ENCODE measurements around the gene IMP4. TPM values are rescaled to one million over a fixed set of nuclear protein-coding genes. Genes with fewer than 3 reads are reported as not detected.

The IMP4 gene
- polyA plus RNA-seq, 1 donor from 2014 or later = 78.0 TPM

DNA sequence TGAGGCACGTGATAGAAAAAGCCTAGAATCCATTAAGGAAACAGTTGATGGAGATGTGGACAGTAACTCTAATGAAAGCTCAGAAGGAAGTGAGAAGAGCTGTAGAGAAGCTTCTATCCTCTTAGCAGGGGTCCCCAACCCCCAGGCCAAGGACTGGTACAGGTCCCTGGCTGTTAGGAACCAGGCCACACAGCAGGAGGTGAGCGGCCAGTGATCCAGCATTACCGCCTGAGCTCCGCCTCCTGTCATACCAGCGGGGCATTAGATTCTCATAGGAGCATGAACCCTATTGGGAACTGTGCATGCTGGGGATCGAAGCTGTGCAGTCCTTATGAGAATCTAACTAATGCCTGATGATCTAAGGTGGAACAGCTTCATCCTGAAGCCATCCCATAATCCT lies 8.7 kb upstream of the IMP4 start:
- Histone ChIP-seq H3K36me3 (ENCODE audit: insufficient read depth, low read length) (peaks cover 5% of the 10 kb centered on the region), H4K20me1 (ENCODE audit: insufficient read depth) (no peaks in the 10 kb centered on the region), H3K9me3 (ENCODE audit: low read length) (no peaks in the 10 kb centered on the region), H3K27ac (ENCODE audit: low read length) (no peak overlapping the region), H3K4me2 (ENCODE audit: low read length) (no peak overlapping the region), H3F3A (ENCODE audit: insufficient read depth, low read length, poor library complexity, severe bottlenecking) (no peaks in the 10 kb centered on the region), H3K4me3 (ENCODE audit: low read length) (no peak overlapping the region), H3K9me2 (ENCODE audit: insufficient read depth, low read length) (no peaks in the 10 kb centered on the region), H2AFZ (ENCODE audit: low read depth, low read length) (no peak overlapping the region), H3K27me3 (ENCODE audit: insufficient read depth, low read depth, low read length) (no peaks in the 10 kb centered on the region), H3K9ac (ENCODE audit: low read length) (no peak overlapping the region), H3K79me2 (replicated peaks; ENCODE audit: insufficient read depth, low read length) (no peaks in the 10 kb centered on the region)
- no peak for TF ChIP-seq TAF1 (IDR thresholded peaks at IDR 0.05; ENCODE audit: low read depth)

DNA sequence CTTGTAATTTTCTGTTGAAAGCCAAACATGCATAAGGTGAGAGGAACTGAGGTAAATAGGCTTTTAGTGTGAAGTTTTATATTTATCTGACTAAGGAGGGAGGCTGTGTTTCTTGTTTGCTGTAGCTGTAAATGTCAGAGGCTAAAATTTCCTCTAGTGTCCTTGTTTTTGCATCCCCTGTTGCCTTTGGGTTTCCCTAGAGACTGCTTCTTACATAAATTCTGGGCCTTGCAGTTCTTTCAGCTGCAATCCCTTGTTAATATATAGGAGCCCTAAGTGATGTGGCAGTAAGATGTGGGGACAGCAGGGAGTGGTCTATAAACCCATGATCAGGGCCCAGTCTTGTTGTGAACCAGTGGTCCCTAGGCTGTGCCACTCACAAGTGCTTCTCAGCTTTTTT lies 7.5 kb upstream of the IMP4 start:
- H3K27ac ChIP-seq (ENCODE audit: low read length) = no peak overlapping the region
- H3K9me3 ChIP-seq (ENCODE audit: low read length) = no peaks in the 10 kb centered on the region
- no peak overlapping the region for H2AFZ ChIP-seq (ENCODE audit: low read depth, low read length)
- H3K36me3 ChIP-seq (ENCODE audit: insufficient read depth, low read length) = peaks cover 5% of the 10 kb centered on the region
- TF ChIP-seq, protein P1, sequence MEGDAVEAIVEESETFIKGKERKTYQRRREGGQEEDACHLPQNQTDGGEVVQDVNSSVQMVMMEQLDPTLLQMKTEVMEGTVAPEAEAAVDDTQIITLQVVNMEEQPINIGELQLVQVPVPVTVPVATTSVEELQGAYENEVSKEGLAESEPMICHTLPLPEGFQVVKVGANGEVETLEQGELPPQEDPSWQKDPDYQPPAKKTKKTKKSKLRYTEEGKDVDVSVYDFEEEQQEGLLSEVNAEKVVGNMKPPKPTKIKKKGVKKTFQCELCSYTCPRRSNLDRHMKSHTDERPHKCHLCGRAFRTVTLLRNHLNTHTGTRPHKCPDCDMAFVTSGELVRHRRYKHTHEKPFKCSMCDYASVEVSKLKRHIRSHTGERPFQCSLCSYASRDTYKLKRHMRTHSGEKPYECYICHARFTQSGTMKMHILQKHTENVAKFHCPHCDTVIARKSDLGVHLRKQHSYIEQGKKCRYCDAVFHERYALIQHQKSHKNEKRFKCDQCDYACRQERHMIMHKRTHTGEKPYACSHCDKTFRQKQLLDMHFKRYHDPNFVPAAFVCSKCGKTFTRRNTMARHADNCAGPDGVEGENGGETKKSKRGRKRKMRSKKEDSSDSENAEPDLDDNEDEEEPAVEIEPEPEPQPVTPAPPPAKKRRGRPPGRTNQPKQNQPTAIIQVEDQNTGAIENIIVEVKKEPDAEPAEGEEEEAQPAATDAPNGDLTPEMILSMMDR (IDR thresholded peaks at IDR 0.05; ENCODE audit: poor library complexity, severe bottlenecking) = no peak
- TF ChIP-seq POLR2AphosphoS5 (IDR thresholded peaks at IDR 0.05) (no peak), MXI1 (conservative IDR thresholded peaks at IDR 0.05; ENCODE audit: poor library complexity, severe bottlenecking) (no peak), RAD21 (conservative IDR thresholded peaks at IDR 0.05) (no peak), EP300 (conservative IDR thresholded peaks at IDR 0.05; ENCODE audit: poor library complexity, severe bottlenecking) (no peak), SMC3 (conservative IDR thresholded peaks at IDR 0.05; ENCODE audit: poor library complexity) (no peak), EZH2 (IDR thresholded peaks at IDR 0.05; ENCODE audit: borderline replicate concordance, insufficient read depth, low read length, poor library complexity, severe bottlenecking) (no peak), TAF1 (IDR thresholded peaks at IDR 0.05; ENCODE audit: low read depth) (no peak)
- TF ChIP-seq, protein P2, sequence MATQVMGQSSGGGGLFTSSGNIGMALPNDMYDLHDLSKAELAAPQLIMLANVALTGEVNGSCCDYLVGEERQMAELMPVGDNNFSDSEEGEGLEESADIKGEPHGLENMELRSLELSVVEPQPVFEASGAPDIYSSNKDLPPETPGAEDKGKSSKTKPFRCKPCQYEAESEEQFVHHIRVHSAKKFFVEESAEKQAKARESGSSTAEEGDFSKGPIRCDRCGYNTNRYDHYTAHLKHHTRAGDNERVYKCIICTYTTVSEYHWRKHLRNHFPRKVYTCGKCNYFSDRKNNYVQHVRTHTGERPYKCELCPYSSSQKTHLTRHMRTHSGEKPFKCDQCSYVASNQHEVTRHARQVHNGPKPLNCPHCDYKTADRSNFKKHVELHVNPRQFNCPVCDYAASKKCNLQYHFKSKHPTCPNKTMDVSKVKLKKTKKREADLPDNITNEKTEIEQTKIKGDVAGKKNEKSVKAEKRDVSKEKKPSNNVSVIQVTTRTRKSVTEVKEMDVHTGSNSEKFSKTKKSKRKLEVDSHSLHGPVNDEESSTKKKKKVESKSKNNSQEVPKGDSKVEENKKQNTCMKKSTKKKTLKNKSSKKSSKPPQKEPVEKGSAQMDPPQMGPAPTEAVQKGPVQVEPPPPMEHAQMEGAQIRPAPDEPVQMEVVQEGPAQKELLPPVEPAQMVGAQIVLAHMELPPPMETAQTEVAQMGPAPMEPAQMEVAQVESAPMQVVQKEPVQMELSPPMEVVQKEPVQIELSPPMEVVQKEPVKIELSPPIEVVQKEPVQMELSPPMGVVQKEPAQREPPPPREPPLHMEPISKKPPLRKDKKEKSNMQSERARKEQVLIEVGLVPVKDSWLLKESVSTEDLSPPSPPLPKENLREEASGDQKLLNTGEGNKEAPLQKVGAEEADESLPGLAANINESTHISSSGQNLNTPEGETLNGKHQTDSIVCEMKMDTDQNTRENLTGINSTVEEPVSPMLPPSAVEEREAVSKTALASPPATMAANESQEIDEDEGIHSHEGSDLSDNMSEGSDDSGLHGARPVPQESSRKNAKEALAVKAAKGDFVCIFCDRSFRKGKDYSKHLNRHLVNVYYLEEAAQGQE (IDR thresholded peaks at IDR 0.05; ENCODE audit: borderline replicate concordance) = no peak
- H3K4me3 ChIP-seq (ENCODE audit: low read length) = no peak overlapping the region
- H3K4me2 ChIP-seq (ENCODE audit: low read length) = no peak overlapping the region
- no peaks in the 10 kb centered on the region for H3F3A ChIP-seq (ENCODE audit: insufficient read depth, low read length, poor library complexity, severe bottlenecking)
- H4K20me1 ChIP-seq (ENCODE audit: insufficient read depth) = no peaks in the 10 kb centered on the region
- H3K9ac ChIP-seq (ENCODE audit: low read length) = no peak overlapping the region
- H3K79me2 ChIP-seq (replicated peaks; ENCODE audit: insufficient read depth, low read length) = no peaks in the 10 kb centered on the region
- H3K27me3 ChIP-seq (ENCODE audit: insufficient read depth, low read depth, low read length) = no peaks in the 10 kb centered on the region
- no peaks in the 10 kb centered on the region for H3K9me2 ChIP-seq (ENCODE audit: insufficient read depth, low read length)

Measured in neural cell (in vitro differentiated cells).